GM18870 (cell line): ENCODE measurements around the gene IL1R1.
A peak's percentile ranks its signal among the peaks of the same experiment; 100 is the strongest.

Experiments
- ATAC-seq: cut with Tn5 transposase; IDR thresholded peaks from one replicate; pipeline ENCODE4 v1.9.1; 2021; ENCODE audit warnings: moderate library complexity; ENCODE audit not compliant: unreplicated experiment

Gene IL1R1

GRCh38 chr2:102137138-102137537 lies 5.4 kb upstream of the IL1R1 start:
- peak; percentile 50 for ATAC-seq

GRCh38 chr2:102138331-102138730 lies 4.2 kb upstream of the IL1R1 start:
- no peak for ATAC-seq

- no peak for ATAC-seq
Measured at GRCh38 chr2:102139851-102140250, 2.7 kb upstream of the IL1R1 start.

GRCh38 chr2:102140377-102140776 lies 2.2 kb upstream of the IL1R1 start:
- ATAC-seq: no peak

GRCh38 chr2:102141011-102141943 lies 1.3 kb upstream of the IL1R1 start:
- no peak for ATAC-seq

GRCh38 chr2:102142829-102143449 lies 393 bp downstream of the IL1R1 start:
- no peak for ATAC-seq

GRCh38 chr2:102143450-102143985 lies 972 bp downstream of the IL1R1 start:
- no peak for ATAC-seq

- ATAC-seq: no peak
Measured at GRCh38 chr2:102144128-102144527, 1.6 kb downstream of the IL1R1 start.

GRCh38 chr2:102145107-102145506 lies 2.6 kb downstream of the IL1R1 start:
- ATAC-seq: no peak

- no peak for ATAC-seq
Measured at GRCh38 chr2:102145934-102146333, 3.4 kb downstream of the IL1R1 start.

GRCh38 chr2:102147935-102148334 lies 5.4 kb downstream of the IL1R1 start:
- ATAC-seq: no peak

GRCh38 chr2:102149243-102149642 lies 6.7 kb downstream of the IL1R1 start:
- ATAC-seq: no peak

GRCh38 chr2:102149644-102150455 lies 7.3 kb downstream of the IL1R1 start:
- ATAC-seq: no peak

GRCh38 chr2:102154364-102154763 lies 11.8 kb downstream of the IL1R1 start:
- ATAC-seq: no peak

- no peak for ATAC-seq
Measured at GRCh38 chr2:102154946-102155702, 12.6 kb downstream of the IL1R1 start.

GRCh38 chr2:102155703-102156515 lies 13.4 kb downstream of the IL1R1 start:
- ATAC-seq: no peak

GRCh38 chr2:102158011-102158755 lies 15.6 kb downstream of the IL1R1 start:
- no peak for ATAC-seq

- ATAC-seq: no peak
Measured at GRCh38 chr2:102159295-102159694, 16.7 kb downstream of the IL1R1 start.
